Caco-2 (cell line): ENCODE measurements around the gene SHLD3. TPM values are rescaled to one million over a fixed set of nuclear protein-coding genes. Genes with fewer than 3 reads are reported as not detected.
"Not testable (repeated sequence)": the region's sequence is repeated elsewhere in the genome, so short reads cannot be mapped to it uniquely, and the experiment has no call there.

Experiments used
- BruUV-seq: library from RNA; stranded (reverse); fragments of 400-500 nt; replicated peaks from 2 replicates; lab custom pipeline; 2021; lab: Mats Ljungman, UMichigan
- CTCF ChIA-PET: fragments of 300-600 bp; sonication (Branson Sonifier 250); formaldehyde crosslinking; loops from one replicate; lab custom pipeline; 2022; ENCODE audit warnings: antibody characterized with exemption; lab: Charles Lee
- POLR2A ChIA-PET: fragments of 300-600 bp; sonication (Branson Sonifier 250); formaldehyde crosslinking; loops from one replicate; lab custom pipeline; 2022; ENCODE audit warnings: antibody characterized with exemption; lab: Charles Lee
- DNase-seq, 2 experiments: peaks; one replicate each; pipeline versions ENCODE4 v3.0.0 to v3.0.0-alpha.2; 2020 to 2022
- H3K27me3 ChIP-seq: replicated peaks from 2 replicates; pipeline ENCODE4 v1.6.0; 2011; ENCODE audit warnings: low read length; ENCODE audit not compliant: control insufficient read depth, insufficient read depth
- H3K36me3 ChIP-seq: 2 replicates; pipeline ENCODE4 v1.5.1; 2011; ENCODE audit warnings: low read length; ENCODE audit not compliant: control insufficient read depth, insufficient read depth
- H3K4me1 ChIP-seq: fragments of 250-450 bp; sonication (Bioruptor Pico); 2 replicates; pipeline ENCODE4 v1.5.1; 2020; ENCODE audit warnings: mild to moderate bottlenecking
- H3K4me3 ChIP-seq: 2 replicates; pipeline ENCODE4 v1.5.1; 2011; ENCODE audit warnings: low read depth, mild to moderate bottlenecking, control low read depth, low read length
- H3K9me3 ChIP-seq: fragments of 250-450 bp; sonication (Bioruptor Pico); 2 replicates; pipeline ENCODE4 v1.5.1; 2020; ENCODE audit warnings: mild to moderate bottlenecking, moderate library complexity
- H3K27ac Mint-ChIP-seq: one replicate; pipeline ENCODE4 v1.8.0; 2022; ENCODE audit warnings: mixed read lengths; ENCODE audit not compliant: unreplicated experiment
- H3K27me3 Mint-ChIP-seq: one replicate; pipeline ENCODE4 v1.8.0; 2022; ENCODE audit warnings: mixed read lengths; ENCODE audit not compliant: insufficient read depth, unreplicated experiment
- H3K36me3 Mint-ChIP-seq: one replicate; pipeline ENCODE4 v1.8.0; 2022; ENCODE audit warnings: mild to moderate bottlenecking, mixed read lengths; ENCODE audit not compliant: insufficient read depth, unreplicated experiment
- H3K4me1 Mint-ChIP-seq: one replicate; pipeline ENCODE4 v1.8.0; 2022; ENCODE audit warnings: low read depth, mixed read lengths; ENCODE audit not compliant: unreplicated experiment
- H3K4me3 Mint-ChIP-seq: one replicate; pipeline ENCODE4 v1.8.0; 2022; ENCODE audit warnings: mild to moderate bottlenecking, moderate library complexity, mixed read lengths; ENCODE audit not compliant: unreplicated experiment
- H3K9me3 Mint-ChIP-seq: one replicate; pipeline ENCODE4 v1.8.0; 2022; ENCODE audit warnings: mixed read lengths; ENCODE audit not compliant: unreplicated experiment
- intact Hi-C: fragments of 100-400 bp; cut with micrococcal nuclease; formaldehyde crosslinking; loops from one replicate; pipeline ENCODE4 v1.10.0; 2022; ENCODE audit not compliant: unreplicated experiment
- total RNA-seq: library from RNA; stranded (reverse); gene quantifications from 2 replicates; pipeline ENCODE4 v1.2.3, GENCODE V29; 2022
- TF ChIP-seq, protein P1 (sequence below), 2 experiments: fragments of 200-600 bp in 1 of 2; IDR thresholded peaks; 1 replicate in 1 of 2; 2 replicates in 1 of 2; pipeline versions ENCODE4 v1.5.1 to v1.8.0; 2011 to 2022; ENCODE audit warnings: antibody characterized with exemption in 1 of 2, control low read depth in 1 of 2, inconsistent platforms in 1 of 2, low read depth in 1 of 2, low read length in 1 of 2, mild to moderate bottlenecking in 1 of 2, moderate library complexity in 1 of 2; ENCODE audit not compliant: insufficient read depth in 1 of 2, severe bottlenecking in 1 of 2, unreplicated experiment in 1 of 2

The SHLD3 gene
- total RNA-seq, 1 experiment from 2014 or later, result 4.7 TPM

DNA sequence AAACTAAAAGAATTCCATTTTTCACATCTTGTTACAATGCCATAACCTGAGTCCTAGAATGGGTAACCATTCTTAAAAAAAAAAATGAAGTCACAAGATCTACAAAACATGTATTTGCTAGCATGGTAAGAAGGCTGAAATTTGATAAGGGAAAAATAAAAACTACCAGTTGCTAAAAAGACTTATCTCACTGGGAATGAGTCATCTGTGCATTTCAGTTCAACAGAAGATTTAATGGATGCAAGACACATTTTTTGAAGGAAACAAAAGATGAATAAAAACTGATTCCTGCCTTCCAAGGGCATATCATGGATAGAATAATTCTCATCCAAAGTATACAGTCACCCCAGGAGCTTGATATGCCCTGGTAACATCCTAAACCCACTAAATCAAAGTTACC is 49.9 kb downstream of the SHLD3 start:
- intact Hi-C loops, result no loop called here
- Histone ChIP-seq H3K4me1 (no peaks in the 10 kb centered on the region), H3K9me3 (no peaks in the 10 kb centered on the region), H3K27me3 (no peaks in the 10 kb centered on the region), H3K4me3 (no peak overlapping the region), H3K36me3 (no peaks in the 10 kb centered on the region)
- H3K9me3 Mint-ChIP-seq, result no peaks in the 10 kb centered on the region
- H3K27me3 Mint-ChIP-seq, result no peaks in the 10 kb centered on the region
- ChIA-PET CTCF (no interaction called here), POLR2A (no interaction called here)
- no peaks in the 10 kb centered on the region for H3K36me3 Mint-ChIP-seq
- no peak for DNase-seq
- H3K4me1 Mint-ChIP-seq, result no peaks in the 10 kb centered on the region
- no TSS peak for BruUV-seq
- TF ChIP-seq, protein P1, sequence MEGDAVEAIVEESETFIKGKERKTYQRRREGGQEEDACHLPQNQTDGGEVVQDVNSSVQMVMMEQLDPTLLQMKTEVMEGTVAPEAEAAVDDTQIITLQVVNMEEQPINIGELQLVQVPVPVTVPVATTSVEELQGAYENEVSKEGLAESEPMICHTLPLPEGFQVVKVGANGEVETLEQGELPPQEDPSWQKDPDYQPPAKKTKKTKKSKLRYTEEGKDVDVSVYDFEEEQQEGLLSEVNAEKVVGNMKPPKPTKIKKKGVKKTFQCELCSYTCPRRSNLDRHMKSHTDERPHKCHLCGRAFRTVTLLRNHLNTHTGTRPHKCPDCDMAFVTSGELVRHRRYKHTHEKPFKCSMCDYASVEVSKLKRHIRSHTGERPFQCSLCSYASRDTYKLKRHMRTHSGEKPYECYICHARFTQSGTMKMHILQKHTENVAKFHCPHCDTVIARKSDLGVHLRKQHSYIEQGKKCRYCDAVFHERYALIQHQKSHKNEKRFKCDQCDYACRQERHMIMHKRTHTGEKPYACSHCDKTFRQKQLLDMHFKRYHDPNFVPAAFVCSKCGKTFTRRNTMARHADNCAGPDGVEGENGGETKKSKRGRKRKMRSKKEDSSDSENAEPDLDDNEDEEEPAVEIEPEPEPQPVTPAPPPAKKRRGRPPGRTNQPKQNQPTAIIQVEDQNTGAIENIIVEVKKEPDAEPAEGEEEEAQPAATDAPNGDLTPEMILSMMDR (IDR thresholded peaks at IDR 0.05; ENCODE audit: insufficient read depth in 1 of 2, low read depth in 1 of 2, low read length in 1 of 2, severe bottlenecking in 1 of 2, unreplicated experiment in 1 of 2), result no peak
- H3K27ac Mint-ChIP-seq, result no peak overlapping the region
- H3K4me3 Mint-ChIP-seq, result no peak overlapping the region

DNA sequence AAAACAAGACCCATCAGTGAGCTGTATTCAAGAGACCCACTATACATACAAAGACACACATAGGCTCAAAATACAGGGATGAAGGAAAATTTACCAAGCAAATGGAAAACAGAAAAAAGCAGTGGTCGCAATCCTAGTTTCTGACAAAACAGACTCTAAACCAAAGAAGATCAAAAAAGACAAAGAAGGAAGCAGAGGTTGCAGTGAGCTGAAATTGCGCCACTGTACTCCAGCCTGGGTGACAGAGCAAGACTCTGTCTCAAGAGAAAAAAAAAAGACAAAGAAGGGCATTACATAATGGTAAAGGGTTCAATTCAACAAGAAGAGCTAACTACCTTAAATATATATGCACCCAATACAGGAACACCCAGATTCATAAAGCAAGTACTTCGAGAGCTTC is 51.2 kb downstream of the SHLD3 start:
- H3K4me1 Mint-ChIP-seq, H3K27me3 Mint-ChIP-seq, H3K4me3 Mint-ChIP-seq, H3K4me3 ChIP-seq, H3K27ac Mint-ChIP-seq, DNase-seq, H3K4me1 ChIP-seq, H3K36me3 ChIP-seq, intact Hi-C loops, BruUV-seq, H3K9me3 Mint-ChIP-seq, CTCF ChIA-PET, H3K9me3 ChIP-seq, H3K27me3 ChIP-seq, POLR2A ChIA-PET, H3K36me3 Mint-ChIP-seq: not testable (repeated sequence)

Other genes with a start within 250 kb of the SHLD3 start
- 0.23 and 0.67 TPM in 2 replicates for gene ADAMTS6, start 143.1 kb upstream of the SHLD3 start, total RNA-seq
- 56.4 TPM in 2 replicates for gene CENPK, start 61.9 kb upstream of the SHLD3 start, total RNA-seq
- gene PPWD1, start 61.7 kb upstream of the SHLD3 start, total RNA-seq, result 44.5 and 47.0 TPM in 2 replicates
- gene TRIM23, start 694 bp upstream of the SHLD3 start, total RNA-seq, result 11.0 and 12.0 TPM in 2 replicates
- 18.7 and 19.6 TPM in 2 replicates for gene TRAPPC13, start within 50 bp of the SHLD3 start, total RNA-seq
- 12.0 and 13.0 TPM in 2 replicates for gene SGTB, start 97.1 kb downstream of the SHLD3 start, total RNA-seq
- gene NLN, start 97.2 kb downstream of the SHLD3 start, total RNA-seq, result 34.8 and 36.0 TPM in 2 replicates